SK-N-MC (cell line): ENCODE measurements around the gene SLC16A3.

Source experiments
- DNase-seq: peaks from one replicate; pipeline ENCODE4 v3.0.0-alpha.2; 2011; ENCODE audit warnings: low read depth, low spot score
- H3K27ac ChIP-seq: fragments of 200-600 bp; sonication (generic); 2 replicates; pipeline ENCODE4 v1.5.1; 2016; ENCODE audit warnings: mixed run types
- H3K36me3 ChIP-seq: fragments of 200-600 bp; sonication (generic); 2 replicates; pipeline ENCODE4 v1.6.1; 2017; ENCODE audit warnings: antibody characterized with exemption, low read length, mixed read lengths; ENCODE audit not compliant: insufficient read depth
- H3K4me3 ChIP-seq: fragments of 200-600 bp; sonication (generic); 2 replicates; pipeline ENCODE4 v1.5.1; 2016
- H3K9ac ChIP-seq: fragments of 200-600 bp; sonication (generic); 2 replicates; pipeline ENCODE4 v1.8.0; 2017; ENCODE audit warnings: mixed run types, mixed read lengths; ENCODE audit not compliant: insufficient read length
- H3K9me3 ChIP-seq: fragments of 200-600 bp; sonication (generic); 2 replicates; pipeline ENCODE4 v1.6.1; 2017; ENCODE audit warnings: low read depth, mild to moderate bottlenecking, antibody characterized with exemption, low read length, moderate library complexity, mixed read lengths
- EZH2 ChIP-seq: fragments of 200-600 bp; sonication (generic); IDR thresholded peaks from one replicate; pipeline ENCODE4 v1.6.1; 2017; ENCODE audit warnings: antibody characterized with exemption
- FOXP2 ChIP-seq: optimal IDR thresholded peaks from 2 replicates; pipeline ENCODE3; 2011; ENCODE audit warnings: mild to moderate bottlenecking, moderate library complexity; ENCODE audit not compliant: insufficient read depth; ENCODE audit errors: extremely low read length, control extremely low read depth
- POLR2AphosphoS5 ChIP-seq: IDR thresholded peaks from 2 replicates; pipeline ENCODE4 v1.6.1; 2012; ENCODE audit warnings: mild to moderate bottlenecking, low read depth, low read length, borderline replicate concordance

SLC16A3 gene

DNA sequence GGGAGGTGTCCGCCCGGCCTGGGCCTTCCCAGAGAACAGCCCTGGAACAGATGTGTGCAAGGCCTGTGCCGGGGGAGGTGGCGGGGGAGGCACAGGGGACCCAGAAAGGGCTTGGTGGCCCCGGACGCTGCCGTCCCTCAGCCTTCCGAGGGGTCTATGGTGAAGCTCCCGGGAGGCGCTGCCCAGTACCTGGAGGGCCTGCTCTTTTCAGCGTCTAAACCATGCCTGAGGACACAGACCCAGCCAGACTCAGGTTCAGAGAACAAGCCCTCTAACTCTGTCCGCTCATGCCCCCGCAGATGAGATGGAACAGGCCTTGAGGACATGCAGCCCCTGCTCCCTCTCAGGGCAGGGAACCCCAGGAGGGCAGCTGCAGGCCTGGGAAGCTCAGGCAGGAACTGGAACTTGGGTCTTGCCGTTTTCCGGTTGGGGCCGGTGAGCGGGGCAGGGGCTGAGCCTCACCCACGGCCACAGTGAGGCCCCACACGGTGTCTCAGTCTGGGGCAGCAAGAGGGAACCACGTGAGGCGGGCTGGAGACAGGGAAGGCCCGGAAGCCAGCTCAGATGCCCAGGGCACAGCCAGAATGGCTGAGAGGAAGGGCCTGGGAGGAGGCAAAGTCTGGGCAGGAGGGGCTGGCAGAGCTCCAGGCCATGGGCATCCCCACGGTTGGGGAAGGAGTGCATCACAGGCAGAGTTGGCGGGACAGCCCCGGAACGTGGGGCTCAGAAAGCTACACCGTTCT, 12.5 kb downstream of the SLC16A3 start:
- H3K27ac ChIP-seq = peak overlapping the region; percentile 64
- H3K36me3 ChIP-seq = peaks cover 39% of the 10 kb centered on the region
- no peak for TF ChIP-seq FOXP2
- TF ChIP-seq POLR2AphosphoS5 = no peak; the same call in 1 of the 2 replicates
- no peak overlapping the region for H3K4me3 ChIP-seq
- DNase-seq = no peak
- no peak overlapping the region for H3K9ac ChIP-seq
- H3K9me3 ChIP-seq = no peaks in the 10 kb centered on the region

DNA sequence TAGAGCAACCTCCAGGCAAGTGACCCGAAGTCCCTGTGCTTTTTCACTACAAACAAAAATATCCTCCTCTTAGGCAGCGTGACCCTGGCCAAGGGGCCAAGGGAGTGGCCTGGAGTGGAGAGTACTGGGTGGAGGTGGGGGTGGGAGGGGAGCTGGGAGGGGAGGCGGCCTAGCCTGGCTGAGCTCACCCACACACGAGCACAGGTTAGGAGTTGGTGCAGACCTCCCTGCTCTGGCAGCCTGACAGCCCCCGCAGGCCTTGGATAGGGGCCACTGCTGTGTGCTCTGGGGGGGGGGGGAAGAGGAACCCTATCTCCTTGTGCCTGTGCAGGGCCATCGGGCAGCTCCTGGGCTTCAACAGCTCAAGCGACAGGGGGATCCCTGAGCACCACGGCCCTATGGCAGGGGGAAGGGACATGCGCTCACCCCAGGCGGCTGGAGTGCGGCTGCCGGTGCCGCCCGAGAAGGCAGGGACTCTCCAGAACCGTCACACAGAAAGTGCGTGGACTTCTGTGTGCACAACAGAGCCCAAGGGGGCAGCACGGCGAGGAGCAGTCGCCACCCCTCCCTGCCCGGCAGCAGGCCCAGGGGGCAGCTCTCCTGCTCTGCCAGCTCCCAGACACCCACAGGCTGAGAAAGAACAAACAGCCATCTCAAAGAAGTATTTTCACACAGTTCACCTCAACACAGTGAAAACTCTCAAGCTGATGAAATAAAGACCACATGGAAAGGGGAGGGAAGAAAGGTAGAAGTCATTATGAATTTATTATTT, 13.3 kb downstream of the SLC16A3 start:
- no peak overlapping the region for H3K4me3 ChIP-seq
- DNase-seq = no peak
- H3K27ac ChIP-seq = peak overlapping the region; percentile 75
- TF ChIP-seq EZH2 (no peak), FOXP2 (no peak)
- peaks cover 47% of the 10 kb centered on the region for H3K36me3 ChIP-seq
- no peaks in the 10 kb centered on the region for H3K9me3 ChIP-seq
- H3K9ac ChIP-seq = peak overlapping the region; percentile 3

DNA sequence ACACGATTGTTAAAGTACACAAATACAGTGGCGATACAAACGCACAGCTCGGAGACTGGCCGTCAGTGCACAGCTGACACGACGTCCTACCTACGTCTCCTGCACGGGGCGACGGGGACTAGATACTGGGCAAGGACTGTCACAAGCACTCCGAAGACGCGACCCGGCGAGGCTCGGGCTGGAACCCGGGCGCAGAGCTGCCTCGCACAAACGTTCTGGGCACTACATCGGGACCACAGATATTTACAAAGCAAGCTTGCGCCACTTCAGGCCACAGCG, 13.8 kb downstream of the SLC16A3 start:
- Histone ChIP-seq H3K9me3 (no peaks in the 10 kb centered on the region), H3K9ac (peak overlapping the region; percentile 3), H3K4me3 (no peak overlapping the region), H3K36me3 (peaks cover 52% of the 10 kb centered on the region), H3K27ac (peak overlapping the region; percentile 75)
- TF ChIP-seq FOXP2 (no peak), POLR2AphosphoS5 (no peak; the same call in 1 of the 2 replicates), EZH2 (no peak)
- DNase-seq = no peak

DNA sequence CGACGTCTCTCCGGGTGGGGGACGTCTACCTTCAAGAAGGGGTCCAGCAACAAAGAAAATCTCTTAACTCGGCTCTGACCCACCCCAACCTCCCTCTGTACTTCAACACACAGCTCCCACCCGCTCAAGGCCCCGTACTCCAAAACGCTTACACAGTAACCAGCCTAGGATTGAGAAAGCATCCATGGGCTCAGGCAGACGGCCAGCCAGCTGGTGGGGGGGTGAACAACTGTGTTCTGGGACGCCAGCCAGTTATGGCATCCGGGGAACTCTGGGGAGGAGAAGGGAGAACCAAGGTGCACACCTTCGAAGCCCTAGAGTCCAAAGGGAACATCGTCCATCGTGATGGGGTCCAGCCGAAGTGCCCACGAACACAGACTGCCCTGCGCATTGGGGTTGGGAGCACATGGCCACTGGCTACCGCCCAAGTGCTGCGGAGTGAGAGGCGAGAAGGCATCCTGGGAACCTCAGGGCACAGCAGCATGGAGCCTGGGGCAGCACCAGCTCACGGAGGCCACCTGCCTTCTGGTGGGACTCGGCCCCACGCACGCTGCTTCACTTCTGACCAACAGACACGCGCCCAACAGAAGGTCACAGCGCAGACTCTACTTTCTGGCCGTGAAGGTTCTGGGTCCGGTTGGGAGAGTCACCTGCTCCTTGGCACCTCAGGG, 14.3 kb downstream of the SLC16A3 start:
- Histone ChIP-seq H3K36me3 (peaks cover 57% of the 10 kb centered on the region), H3K27ac (0 out of 2 replicates have a peak overlapping the region, but pooled peaks have one; percentile 75), H3K4me3 (no peak overlapping the region), H3K9me3 (no peaks in the 10 kb centered on the region), H3K9ac (peak overlapping the region; percentile 3)
- DNase-seq = no peak
- TF ChIP-seq EZH2 (no peak), FOXP2 (no peak), POLR2AphosphoS5 (no peak; the same call in none of the 2 replicates)

DNA sequence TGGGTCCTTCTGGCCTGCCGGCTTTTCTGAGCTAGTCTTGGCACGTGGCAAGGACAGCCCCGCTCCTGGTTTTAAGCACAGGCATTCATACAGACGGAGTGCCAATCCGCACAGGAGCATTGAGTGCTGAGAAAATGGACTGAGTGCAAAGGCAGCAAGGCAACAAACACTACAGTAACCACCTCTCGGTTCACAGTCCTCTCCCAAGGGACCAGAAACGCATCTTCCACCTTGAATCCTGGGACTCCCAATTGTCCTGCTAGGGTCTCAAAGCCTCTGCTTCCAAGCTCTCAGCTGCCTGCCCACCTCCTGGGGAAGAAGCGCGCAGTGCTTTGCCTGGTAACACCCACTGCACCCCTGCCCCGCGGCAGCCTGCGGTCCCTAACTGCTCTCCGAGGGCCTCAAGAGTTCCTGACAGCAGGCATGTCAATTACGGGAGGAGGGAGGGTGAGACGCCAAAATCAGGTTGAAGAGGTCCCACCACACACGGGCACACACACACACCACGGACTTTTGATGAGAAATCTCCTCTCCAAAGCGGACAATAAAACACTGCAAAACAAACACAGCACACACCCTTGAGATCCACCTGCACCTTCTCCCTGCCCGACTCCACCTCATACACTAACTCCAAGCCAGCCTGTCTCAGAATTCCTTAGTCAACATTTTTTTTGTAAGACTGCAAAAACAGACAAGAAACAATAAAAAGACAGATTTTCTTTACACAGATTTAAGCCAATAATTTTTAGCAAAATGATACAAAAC, 15.0 kb downstream of the SLC16A3 start:
- no peak for DNase-seq
- Histone ChIP-seq H3K9me3 (no peaks in the 10 kb centered on the region), H3K9ac (no peak overlapping the region), H3K4me3 (no peak overlapping the region), H3K36me3 (peaks cover 64% of the 10 kb centered on the region), H3K27ac (peak overlapping the region; percentile 73)
- TF ChIP-seq FOXP2 (no peak), EZH2 (no peak), POLR2AphosphoS5 (no peak)

DNA sequence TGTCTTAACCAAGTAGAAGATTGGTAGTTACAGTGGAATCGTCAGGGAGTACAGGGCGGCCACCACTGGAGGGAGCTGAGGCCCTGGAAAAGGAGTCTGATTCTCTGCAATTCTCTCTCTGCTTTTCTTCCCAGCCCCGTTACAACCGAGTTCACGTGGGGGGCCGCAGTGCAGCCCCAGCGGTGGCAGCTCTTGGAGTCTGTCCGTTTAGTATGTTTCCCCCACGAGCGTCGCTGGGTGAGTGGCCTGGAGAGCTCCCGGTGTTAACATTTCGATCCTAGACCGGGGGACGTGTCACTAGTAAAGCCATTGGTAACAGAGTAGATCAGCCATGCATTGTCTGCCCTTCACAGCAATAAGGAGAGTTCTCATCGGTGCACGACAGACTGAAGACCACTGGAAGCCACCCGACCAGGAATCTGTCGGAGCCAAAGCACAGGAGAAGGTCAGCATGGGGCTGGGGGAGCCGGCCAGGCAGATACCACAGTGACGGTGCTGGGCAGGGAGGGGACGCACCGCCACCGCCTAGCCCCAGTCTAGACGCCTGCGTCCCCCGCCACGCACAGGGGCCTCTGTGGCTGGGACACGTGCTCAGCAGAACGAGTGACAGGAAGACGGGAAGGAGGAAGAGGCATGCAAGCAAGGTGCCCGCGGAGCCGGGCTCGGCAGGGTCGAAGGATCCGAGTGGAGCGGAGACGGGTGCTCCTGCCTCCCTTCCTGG, 15.7 kb downstream of the SLC16A3 start:
- no peak for DNase-seq
- TF ChIP-seq POLR2AphosphoS5 = no peak
- TF ChIP-seq FOXP2 = no peak
- no peak for TF ChIP-seq EZH2
- no peak overlapping the region for H3K9ac ChIP-seq
- no peaks in the 10 kb centered on the region for H3K9me3 ChIP-seq
- H3K4me3 ChIP-seq = no peak overlapping the region
- H3K36me3 ChIP-seq = peaks cover 72% of the 10 kb centered on the region
- peak overlapping the region; percentile 73 for H3K27ac ChIP-seq

DNA sequence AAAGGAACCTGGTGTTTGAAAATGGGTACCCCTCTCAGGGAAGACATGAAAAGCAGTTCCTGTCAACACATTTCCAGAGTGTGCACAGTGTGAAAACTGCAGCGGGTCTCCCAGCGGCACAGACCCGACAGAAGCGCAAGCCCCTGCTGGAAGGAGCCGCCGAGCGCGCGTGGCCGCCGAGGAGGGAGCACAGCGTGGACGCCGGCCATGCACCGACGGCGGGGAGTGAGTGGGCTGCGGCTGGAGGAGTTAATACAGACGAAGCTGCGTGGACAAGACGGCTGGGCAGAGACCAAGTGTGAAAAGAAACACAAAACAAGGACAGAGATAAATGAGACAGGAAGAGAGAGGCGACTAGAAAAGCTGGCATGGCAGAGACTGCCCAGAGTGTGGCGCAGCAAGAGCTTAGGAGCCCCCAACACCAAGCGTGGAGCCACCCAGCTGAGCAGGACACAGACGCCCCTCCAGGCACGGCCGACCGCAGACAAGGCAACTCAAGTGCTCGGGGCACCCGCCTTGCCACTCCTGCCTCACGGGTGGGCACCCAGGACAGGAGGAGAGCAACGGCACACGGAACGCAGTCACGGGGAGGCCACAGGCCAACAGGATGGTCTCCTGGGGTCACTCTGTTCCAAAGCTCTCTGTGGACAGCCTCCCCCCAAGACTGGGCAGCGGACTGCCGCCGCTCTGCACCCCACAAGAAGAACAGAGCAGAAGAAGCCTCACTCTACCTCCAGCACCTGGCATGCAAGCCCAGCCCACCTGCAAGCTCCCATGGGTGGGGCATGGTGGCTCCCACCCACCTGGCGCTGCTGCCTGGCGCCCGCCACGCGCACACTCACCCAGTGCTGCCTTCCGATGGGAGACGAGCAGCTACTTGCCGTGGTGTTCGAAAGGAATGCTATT, 16.5 kb downstream of the SLC16A3 start:
- Histone ChIP-seq H3K4me3 (no peak overlapping the region), H3K27ac (peak overlapping the region; percentile 88), H3K9ac (no peak overlapping the region), H3K36me3 (peaks cover 80% of the 10 kb centered on the region), H3K9me3 (no peaks in the 10 kb centered on the region)
- no peak for DNase-seq
- TF ChIP-seq EZH2 (no peak), POLR2AphosphoS5 (no peak), FOXP2 (no peak)
